Caco-2 (cell line): ENCODE measurements around the gene UBE2Q1. TPM values are rescaled to one million over a fixed set of nuclear protein-coding genes. Genes with fewer than 3 reads are reported as not detected.

Experiments used
- BruUV-seq: library from RNA; stranded (reverse); fragments of 400-500 nt; replicated peaks from 2 replicates; lab custom pipeline; 2021; lab: Mats Ljungman, UMichigan
- CTCF ChIA-PET: fragments of 300-600 bp; sonication (Branson Sonifier 250); formaldehyde crosslinking; loops from one replicate; lab custom pipeline; 2022; ENCODE audit warnings: antibody characterized with exemption; lab: Charles Lee
- POLR2A ChIA-PET: fragments of 300-600 bp; sonication (Branson Sonifier 250); formaldehyde crosslinking; loops from one replicate; lab custom pipeline; 2022; ENCODE audit warnings: antibody characterized with exemption; lab: Charles Lee
- DNase-seq, 2 experiments: peaks; one replicate each; pipeline versions ENCODE4 v3.0.0 to v3.0.0-alpha.2; 2020 to 2022
- H3K27me3 ChIP-seq: replicated peaks from 2 replicates; pipeline ENCODE4 v1.6.0; 2011; ENCODE audit warnings: low read length; ENCODE audit not compliant: control insufficient read depth, insufficient read depth
- H3K36me3 ChIP-seq: 2 replicates; pipeline ENCODE4 v1.5.1; 2011; ENCODE audit warnings: low read length; ENCODE audit not compliant: control insufficient read depth, insufficient read depth
- H3K4me1 ChIP-seq: fragments of 250-450 bp; sonication (Bioruptor Pico); 2 replicates; pipeline ENCODE4 v1.5.1; 2020; ENCODE audit warnings: mild to moderate bottlenecking
- H3K4me3 ChIP-seq: 2 replicates; pipeline ENCODE4 v1.5.1; 2011; ENCODE audit warnings: low read depth, mild to moderate bottlenecking, control low read depth, low read length
- H3K9me3 ChIP-seq: fragments of 250-450 bp; sonication (Bioruptor Pico); 2 replicates; pipeline ENCODE4 v1.5.1; 2020; ENCODE audit warnings: mild to moderate bottlenecking, moderate library complexity
- H3K27ac Mint-ChIP-seq: one replicate; pipeline ENCODE4 v1.8.0; 2022; ENCODE audit warnings: mixed read lengths; ENCODE audit not compliant: unreplicated experiment
- H3K27me3 Mint-ChIP-seq: one replicate; pipeline ENCODE4 v1.8.0; 2022; ENCODE audit warnings: mixed read lengths; ENCODE audit not compliant: insufficient read depth, unreplicated experiment
- H3K36me3 Mint-ChIP-seq: one replicate; pipeline ENCODE4 v1.8.0; 2022; ENCODE audit warnings: mild to moderate bottlenecking, mixed read lengths; ENCODE audit not compliant: insufficient read depth, unreplicated experiment
- H3K4me1 Mint-ChIP-seq: one replicate; pipeline ENCODE4 v1.8.0; 2022; ENCODE audit warnings: low read depth, mixed read lengths; ENCODE audit not compliant: unreplicated experiment
- H3K4me3 Mint-ChIP-seq: one replicate; pipeline ENCODE4 v1.8.0; 2022; ENCODE audit warnings: mild to moderate bottlenecking, moderate library complexity, mixed read lengths; ENCODE audit not compliant: unreplicated experiment
- H3K9me3 Mint-ChIP-seq: one replicate; pipeline ENCODE4 v1.8.0; 2022; ENCODE audit warnings: mixed read lengths; ENCODE audit not compliant: unreplicated experiment
- intact Hi-C: fragments of 100-400 bp; cut with micrococcal nuclease; formaldehyde crosslinking; loops from one replicate; pipeline ENCODE4 v1.10.0; 2022; ENCODE audit not compliant: unreplicated experiment
- total RNA-seq: library from RNA; stranded (reverse); gene quantifications from 2 replicates; pipeline ENCODE4 v1.2.3, GENCODE V29; 2022
- TF ChIP-seq, protein P1 (sequence below), 2 experiments: fragments of 200-600 bp in 1 of 2; IDR thresholded peaks; 1 replicate in 1 of 2; 2 replicates in 1 of 2; pipeline versions ENCODE4 v1.5.1 to v1.8.0; 2011 to 2022; ENCODE audit warnings: antibody characterized with exemption in 1 of 2, control low read depth in 1 of 2, inconsistent platforms in 1 of 2, low read depth in 1 of 2, low read length in 1 of 2, mild to moderate bottlenecking in 1 of 2, moderate library complexity in 1 of 2; ENCODE audit not compliant: insufficient read depth in 1 of 2, severe bottlenecking in 1 of 2, unreplicated experiment in 1 of 2

UBE2Q1 gene
- total RNA-seq, 1 experiment from 2014 or later = 93.2 TPM

DNA sequence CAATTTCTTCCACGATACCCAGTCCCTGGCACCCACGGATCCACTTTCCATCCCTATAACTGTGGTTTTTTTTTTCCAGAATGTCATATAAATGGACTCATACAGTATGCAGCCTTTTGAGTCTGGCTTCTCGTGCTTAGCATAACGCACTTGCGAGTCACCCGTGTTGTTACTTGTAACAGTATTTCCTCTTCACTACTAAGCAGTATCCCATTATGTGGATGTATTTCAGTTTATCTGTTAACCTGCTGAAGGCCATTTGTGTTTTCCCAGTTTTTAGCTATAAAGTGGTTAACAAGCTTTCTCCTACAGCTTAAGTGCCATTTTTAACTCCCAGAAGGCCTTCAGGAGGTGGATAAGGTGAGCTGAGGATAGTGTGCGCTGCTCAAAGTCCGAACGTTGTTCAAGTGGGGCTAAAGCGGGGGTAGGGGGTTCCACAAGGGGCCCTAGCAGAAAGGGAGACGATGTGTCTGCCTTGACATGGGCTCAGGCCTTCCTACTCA lies 48.7 kb upstream of the UBE2Q1 start:
- Mint-ChIP-seq H3K4me3 (peak overlapping the region; percentile 88), H3K9me3 (no peaks in the 10 kb centered on the region), H3K36me3 (peaks cover 31% of the 10 kb centered on the region), H3K27ac (peak overlapping the region; percentile 89), H3K4me1 (peaks cover 30% of the 10 kb centered on the region), H3K27me3 (no peaks in the 10 kb centered on the region)
- CTCF ChIA-PET = interaction anchor here (0.6 to 1.3 kb wide), 3 partner anchors 13 to 809 kb away, joined by 3 read pairs; partner anchors contain the start of gene ADAM15
- intact Hi-C loops = no loop called here
- TF ChIP-seq, protein P1, sequence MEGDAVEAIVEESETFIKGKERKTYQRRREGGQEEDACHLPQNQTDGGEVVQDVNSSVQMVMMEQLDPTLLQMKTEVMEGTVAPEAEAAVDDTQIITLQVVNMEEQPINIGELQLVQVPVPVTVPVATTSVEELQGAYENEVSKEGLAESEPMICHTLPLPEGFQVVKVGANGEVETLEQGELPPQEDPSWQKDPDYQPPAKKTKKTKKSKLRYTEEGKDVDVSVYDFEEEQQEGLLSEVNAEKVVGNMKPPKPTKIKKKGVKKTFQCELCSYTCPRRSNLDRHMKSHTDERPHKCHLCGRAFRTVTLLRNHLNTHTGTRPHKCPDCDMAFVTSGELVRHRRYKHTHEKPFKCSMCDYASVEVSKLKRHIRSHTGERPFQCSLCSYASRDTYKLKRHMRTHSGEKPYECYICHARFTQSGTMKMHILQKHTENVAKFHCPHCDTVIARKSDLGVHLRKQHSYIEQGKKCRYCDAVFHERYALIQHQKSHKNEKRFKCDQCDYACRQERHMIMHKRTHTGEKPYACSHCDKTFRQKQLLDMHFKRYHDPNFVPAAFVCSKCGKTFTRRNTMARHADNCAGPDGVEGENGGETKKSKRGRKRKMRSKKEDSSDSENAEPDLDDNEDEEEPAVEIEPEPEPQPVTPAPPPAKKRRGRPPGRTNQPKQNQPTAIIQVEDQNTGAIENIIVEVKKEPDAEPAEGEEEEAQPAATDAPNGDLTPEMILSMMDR (IDR thresholded peaks at IDR 0.05; ENCODE audit: insufficient read depth in 1 of 2, low read depth in 1 of 2, low read length in 1 of 2, severe bottlenecking in 1 of 2, unreplicated experiment in 1 of 2) = no peak
- H3K4me1 ChIP-seq = peaks cover 7% of the 10 kb centered on the region
- no peaks in the 10 kb centered on the region for H3K9me3 ChIP-seq
- DNase-seq = peak in 1 of 2 experiments; percentile 40
- POLR2A ChIA-PET = no interaction called here
- H3K36me3 ChIP-seq = no peaks in the 10 kb centered on the region; the same call in 1 of the 2 replicates
- peak overlapping the region; percentile 54 for H3K4me3 ChIP-seq
- no peaks in the 10 kb centered on the region for H3K27me3 ChIP-seq
- BruUV-seq = TSS peak; percentile 75

DNA sequence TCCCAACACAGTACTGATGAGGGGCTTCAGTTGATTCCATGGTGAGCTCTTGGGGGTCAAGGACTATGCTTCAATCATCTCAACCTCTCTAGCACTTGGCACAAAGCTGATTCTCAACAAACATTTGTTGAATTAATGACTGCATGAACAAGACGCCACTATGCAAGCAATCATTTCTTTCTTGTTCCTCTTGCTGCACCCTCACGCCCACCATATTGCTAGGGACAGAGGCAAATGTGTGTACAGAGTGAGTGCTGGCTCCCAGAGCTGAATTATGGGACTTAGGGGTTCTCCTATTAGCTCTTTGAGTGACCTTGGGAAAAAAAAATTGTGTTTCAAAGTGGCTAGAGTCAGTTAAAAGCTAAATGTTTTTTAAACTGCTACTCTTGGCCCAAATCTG lies 47.1 kb upstream of the UBE2Q1 start:
- BruUV-seq = no TSS peak
- TF ChIP-seq, protein P1 (IDR thresholded peaks at IDR 0.05; ENCODE audit: insufficient read depth in 1 of 2, low read depth in 1 of 2, low read length in 1 of 2, severe bottlenecking in 1 of 2, unreplicated experiment in 1 of 2) = no peak
- Mint-ChIP-seq H3K36me3 (peaks cover 48% of the 10 kb centered on the region), H3K9me3 (no peaks in the 10 kb centered on the region), H3K27me3 (no peaks in the 10 kb centered on the region), H3K27ac (no peak overlapping the region), H3K4me1 (peaks cover 30% of the 10 kb centered on the region), H3K4me3 (no peak overlapping the region)
- Histone ChIP-seq H3K36me3 (peaks cover 2% of the 10 kb centered on the region), H3K4me1 (peaks cover 7% of the 10 kb centered on the region), H3K9me3 (no peaks in the 10 kb centered on the region), H3K27me3 (no peaks in the 10 kb centered on the region), H3K4me3 (no peak overlapping the region)
- intact Hi-C loops = no loop called here
- ChIA-PET CTCF (interaction anchor here (0.6 to 1.3 kb wide), 2 partner anchors 16 to 38 kb away, joined by 3 read pairs; partner anchors contain the start of gene CHRNB2), POLR2A (no interaction called here)
- no peak for DNase-seq

DNA sequence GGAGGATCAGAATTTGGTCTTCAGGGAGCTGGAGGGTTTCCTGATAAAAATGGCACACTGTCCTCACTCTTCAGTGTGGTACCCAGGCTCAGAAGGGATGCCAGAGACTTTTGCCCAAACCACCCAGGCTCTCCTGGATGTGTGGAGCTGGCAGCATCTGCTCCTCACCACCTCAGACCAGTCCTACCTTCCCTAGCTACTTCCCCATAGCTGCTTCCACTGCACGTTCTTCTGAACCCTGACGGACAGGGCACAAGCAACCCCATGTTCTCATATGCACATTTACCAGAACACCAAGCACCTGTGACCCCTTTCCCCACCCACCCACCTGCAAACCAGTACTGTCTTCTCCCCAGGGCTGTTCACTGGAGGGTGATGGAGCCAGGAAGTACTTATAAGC lies 44.9 kb upstream of the UBE2Q1 start:
- Histone ChIP-seq H3K4me1 (no peaks in the 10 kb centered on the region), H3K27me3 (no peaks in the 10 kb centered on the region), H3K9me3 (no peaks in the 10 kb centered on the region), H3K36me3 (peaks cover 2% of the 10 kb centered on the region), H3K4me3 (no peak overlapping the region)
- ChIA-PET POLR2A (no interaction called here), CTCF (no interaction called here)
- BruUV-seq = no TSS peak
- H3K4me1 Mint-ChIP-seq = peaks cover 19% of the 10 kb centered on the region
- H3K27ac Mint-ChIP-seq = no peak overlapping the region
- no peaks in the 10 kb centered on the region for H3K27me3 Mint-ChIP-seq
- TF ChIP-seq, protein P1 (IDR thresholded peaks at IDR 0.05; ENCODE audit: insufficient read depth in 1 of 2, low read depth in 1 of 2, low read length in 1 of 2, severe bottlenecking in 1 of 2, unreplicated experiment in 1 of 2) = no peak
- DNase-seq = no peak
- H3K36me3 Mint-ChIP-seq = peaks cover 64% of the 10 kb centered on the region
- H3K9me3 Mint-ChIP-seq = no peaks in the 10 kb centered on the region
- intact Hi-C loops = no loop called here
- no peak overlapping the region for H3K4me3 Mint-ChIP-seq
